ENCODE results near the gene ME3. TPM values are rescaled to one million over a fixed set of nuclear protein-coding genes. Genes with fewer than 3 reads are reported as not detected.

ME3 gene
- total RNA-seq, 1 donor from 2014 or later: 34.2 TPM

DNA sequence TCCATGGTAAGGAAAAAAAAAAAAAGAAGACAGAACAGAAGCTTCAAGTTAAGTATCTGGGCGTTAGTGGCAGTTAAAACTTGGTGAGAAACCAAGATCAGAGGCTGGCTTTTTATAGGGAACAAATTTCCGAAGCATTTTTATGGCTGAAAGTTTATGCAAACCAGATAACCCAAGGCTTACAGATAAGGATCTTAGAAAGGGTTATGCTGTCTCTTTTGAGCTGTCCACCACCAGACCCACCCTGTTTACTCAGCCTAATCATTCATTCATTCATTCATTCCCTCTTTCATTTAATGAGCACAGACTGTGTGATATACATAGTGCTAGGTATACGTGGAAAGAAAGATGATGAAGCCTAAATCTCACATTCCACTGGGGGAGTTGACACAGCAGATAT lies 89.5 kb downstream of the ME3 start:
- TF ChIP-seq, protein P1, sequence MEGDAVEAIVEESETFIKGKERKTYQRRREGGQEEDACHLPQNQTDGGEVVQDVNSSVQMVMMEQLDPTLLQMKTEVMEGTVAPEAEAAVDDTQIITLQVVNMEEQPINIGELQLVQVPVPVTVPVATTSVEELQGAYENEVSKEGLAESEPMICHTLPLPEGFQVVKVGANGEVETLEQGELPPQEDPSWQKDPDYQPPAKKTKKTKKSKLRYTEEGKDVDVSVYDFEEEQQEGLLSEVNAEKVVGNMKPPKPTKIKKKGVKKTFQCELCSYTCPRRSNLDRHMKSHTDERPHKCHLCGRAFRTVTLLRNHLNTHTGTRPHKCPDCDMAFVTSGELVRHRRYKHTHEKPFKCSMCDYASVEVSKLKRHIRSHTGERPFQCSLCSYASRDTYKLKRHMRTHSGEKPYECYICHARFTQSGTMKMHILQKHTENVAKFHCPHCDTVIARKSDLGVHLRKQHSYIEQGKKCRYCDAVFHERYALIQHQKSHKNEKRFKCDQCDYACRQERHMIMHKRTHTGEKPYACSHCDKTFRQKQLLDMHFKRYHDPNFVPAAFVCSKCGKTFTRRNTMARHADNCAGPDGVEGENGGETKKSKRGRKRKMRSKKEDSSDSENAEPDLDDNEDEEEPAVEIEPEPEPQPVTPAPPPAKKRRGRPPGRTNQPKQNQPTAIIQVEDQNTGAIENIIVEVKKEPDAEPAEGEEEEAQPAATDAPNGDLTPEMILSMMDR (IDR thresholded peaks at IDR 0.05): no peak

DNA sequence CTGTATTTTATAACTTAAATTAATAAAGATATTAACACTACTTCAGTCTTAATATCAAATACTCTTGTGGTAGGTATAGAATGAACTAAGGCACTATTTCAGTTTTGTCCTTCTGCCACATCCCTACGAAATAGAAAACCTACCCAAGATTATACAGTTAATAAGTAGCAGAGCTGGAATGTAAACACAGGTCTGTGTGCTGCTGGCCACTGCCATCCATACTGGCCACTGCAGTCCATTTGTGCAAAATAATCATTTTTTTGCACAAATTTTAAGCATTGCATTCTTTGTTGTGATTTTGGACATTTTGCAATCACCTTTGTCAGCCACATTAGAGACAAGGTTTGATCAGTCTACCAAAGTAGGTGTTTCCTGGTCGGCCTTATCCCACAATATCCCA lies 91.9 kb downstream of the ME3 start:
- DNase-seq (ENCODE audit: low spot score in 2 of 2): no peak
- no peak overlapping the region for H3K27ac ChIP-seq
- H3K36me3 ChIP-seq: no peaks in the 10 kb centered on the region
- H3K27me3 ChIP-seq: no peaks in the 10 kb centered on the region
- TF ChIP-seq, protein P1 (IDR thresholded peaks at IDR 0.05): no peak
- no peak overlapping the region for H3K4me3 ChIP-seq
- H3K4me1 ChIP-seq: peaks cover 6 to 23% of the 10 kb centered on the region in 2 donors
- intact Hi-C loops (cut with DNase I): no loop called here
- no peaks in the 10 kb centered on the region for H3K9me3 ChIP-seq

More for the DNA sequence above, 89.5 kb downstream of the ME3 start:
- Histone ChIP-seq H3K9me3 (no peaks in the 10 kb centered on the region), H3K27ac (no peak overlapping the region), H3K36me3 (no peaks in the 10 kb centered on the region), H3K4me1 (peaks cover 6 to 13% of the 10 kb centered on the region in 2 donors), H3K27me3 (no peaks in the 10 kb centered on the region), H3K4me3 (no peak overlapping the region)
- no peak for DNase-seq (ENCODE audit: low spot score in 2 of 2)
- intact Hi-C loops (cut with DNase I): no loop called here

DNA sequence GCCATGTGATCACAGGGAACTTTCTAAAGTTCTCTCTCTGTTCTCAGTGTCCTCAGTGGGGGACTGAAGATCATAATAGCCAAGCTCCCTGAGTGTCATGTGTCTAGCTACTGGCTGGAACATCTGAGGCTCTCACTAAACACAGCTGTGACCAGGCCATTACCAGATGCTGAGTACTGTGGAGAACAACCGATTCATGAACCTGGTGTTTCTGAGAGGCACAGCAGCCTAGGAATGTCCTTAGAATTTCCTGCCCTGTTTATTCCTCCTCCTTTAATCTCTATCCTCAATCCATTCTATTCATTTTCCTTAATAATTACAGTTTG lies 93.0 kb downstream of the ME3 start:
- H3K27me3 ChIP-seq: no peaks in the 10 kb centered on the region
- no peaks in the 10 kb centered on the region for H3K9me3 ChIP-seq
- H3K4me3 ChIP-seq: no peak overlapping the region
- H3K4me1 ChIP-seq: peaks cover 6 to 23% of the 10 kb centered on the region in 2 donors
- TF ChIP-seq, protein P1 (IDR thresholded peaks at IDR 0.05): no peak
- peak overlapping the region in 1 of 2 donors; percentile 44 for H3K27ac ChIP-seq
- intact Hi-C loops (cut with DNase I): loop anchor here (2.0 kb wide), 1 partner anchor 95 kb away; no protein-coding TSS in a partner anchor
- no peaks in the 10 kb centered on the region for H3K36me3 ChIP-seq
- DNase-seq (ENCODE audit: low spot score in 2 of 2): no peak

DNA sequence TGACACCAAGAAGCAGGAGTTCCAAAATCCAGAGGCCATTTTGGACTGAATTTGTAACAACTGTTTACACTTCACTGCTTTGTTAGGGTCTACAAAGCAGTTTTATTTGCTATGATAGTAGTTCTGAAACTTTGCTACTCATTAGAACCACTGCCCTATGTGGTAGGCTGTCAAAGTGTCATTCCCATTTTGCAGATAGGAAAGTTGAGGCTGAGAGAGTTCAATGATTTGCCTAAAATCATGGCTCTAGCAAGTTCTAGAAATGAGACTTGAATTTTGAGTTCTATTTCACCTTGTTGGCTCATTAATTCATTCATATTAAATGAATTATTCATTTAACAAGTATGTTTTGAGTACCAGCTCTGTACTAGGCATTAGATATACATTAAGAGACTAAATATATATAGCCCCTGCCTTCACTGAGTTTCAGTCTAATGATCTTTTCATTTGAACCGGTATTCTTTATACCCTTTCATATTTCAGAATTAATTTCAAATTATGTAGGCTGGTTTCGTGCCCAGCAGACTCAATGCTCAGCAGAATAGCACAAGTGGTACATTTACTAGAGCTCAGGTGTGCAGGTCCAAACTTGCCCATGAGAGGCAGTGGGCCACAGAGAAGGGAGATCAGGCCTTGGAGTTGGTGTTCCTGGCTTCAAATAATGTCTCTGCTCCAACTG lies 93.5 kb downstream of the ME3 start:
- Histone ChIP-seq H3K9me3 (no peaks in the 10 kb centered on the region), H3K27ac (peak overlapping the region in 1 of 2 donors; percentile 80), H3K4me3 (no peak overlapping the region), H3K36me3 (no peaks in the 10 kb centered on the region), H3K27me3 (no peaks in the 10 kb centered on the region), H3K4me1 (peaks cover 6 to 23% of the 10 kb centered on the region in 2 donors)
- intact Hi-C loops (cut with DNase I): loop anchor here (1.0 to 2.0 kb wide), 2 partner anchors 55 to 94 kb away; no protein-coding TSS in a partner anchor
- DNase-seq (ENCODE audit: low spot score in 2 of 2): no peak
- TF ChIP-seq, protein P1 (IDR thresholded peaks at IDR 0.05): no peak

DNA sequence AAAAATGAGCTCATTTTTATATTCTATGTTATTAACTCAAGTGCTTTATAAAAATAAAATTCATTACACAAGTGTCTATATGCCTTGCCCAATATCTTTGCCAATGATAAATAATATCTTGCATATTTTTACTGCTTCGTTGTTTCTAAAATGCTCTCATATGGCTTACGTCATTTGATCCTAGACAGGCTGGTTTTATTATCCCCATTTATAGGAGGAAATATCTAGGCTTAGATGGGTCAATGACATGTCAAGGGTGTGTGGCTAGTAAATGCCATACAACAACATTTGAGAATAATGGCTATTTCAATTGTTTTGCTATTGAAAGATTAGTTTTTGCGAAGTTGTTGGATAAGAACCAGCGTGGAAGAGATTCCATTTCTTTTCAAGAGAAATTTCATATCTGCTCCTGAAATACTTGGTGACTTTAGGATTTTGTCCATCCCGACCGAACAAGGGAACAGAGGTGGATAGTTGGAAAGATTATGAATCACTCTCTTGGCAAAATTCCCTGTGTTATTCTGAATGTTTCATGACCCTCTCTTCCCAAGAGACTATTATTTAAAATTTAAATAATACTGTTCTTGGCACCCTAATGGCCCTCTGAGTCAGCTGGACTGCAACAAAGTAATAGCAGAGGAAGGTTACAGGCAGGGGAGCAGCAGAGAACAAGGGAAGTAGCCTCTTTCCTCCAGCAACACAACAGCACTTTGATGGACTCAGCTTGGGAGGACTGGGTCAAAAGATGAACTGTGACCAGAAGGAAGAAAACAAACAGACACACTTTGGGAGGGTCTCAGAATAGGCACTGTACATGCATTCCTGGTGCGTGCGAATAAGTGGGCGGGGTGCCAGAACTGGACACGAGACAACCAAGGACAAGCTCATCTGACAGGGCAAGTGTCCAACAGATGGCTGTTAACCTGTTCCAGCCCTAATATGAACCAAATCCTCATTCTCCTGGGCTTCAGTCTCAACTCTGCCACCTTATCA lies 94.5 kb downstream of the ME3 start:
- Histone ChIP-seq H3K27ac (peak overlapping the region; percentile 58 to 80), H3K4me3 (peak overlapping the region; percentile 3 to 32), H3K27me3 (no peaks in the 10 kb centered on the region), H3K36me3 (no peaks in the 10 kb centered on the region), H3K9me3 (no peaks in the 10 kb centered on the region), H3K4me1 (peaks cover 6 to 23% of the 10 kb centered on the region in 2 donors)
- TF ChIP-seq, protein P1 (IDR thresholded peaks at IDR 0.05): no peak
- intact Hi-C loops (cut with DNase I): loop anchor here (1.0 to 2.0 kb wide), 3 partner anchors 27 to 93 kb away; no protein-coding TSS in a partner anchor
- DNase-seq (ENCODE audit: low spot score in 2 of 2): peak in 1 of 2 donors; percentile 85

Measured in ascending aorta (tissue), 2 donors.